Activated CD4-positive, alpha-beta T cell treated with anti-CD3 and anti-CD28 coated beads for 4 hours (primary cell): Measurements from ENCODE around the gene TENM4.

ENCODE experiments used
- DNase-seq, 2 donors: peaks; one replicate each; pipeline ENCODE4 v3.0.0-alpha.2; 2020

TENM4 gene

GRCh38 chr11:79382301-79383050 is 58.4 kb downstream of the TENM4 start:
- no peak for DNase-seq

- DNase-seq, result no peak
Measured at GRCh38 chr11:79381036-79381435, 59.8 kb downstream of the TENM4 start.

GRCh38 chr11:79377406-79377805 is 63.4 kb downstream of the TENM4 start:
- DNase-seq, result no peak

GRCh38 chr11:79375818-79376550 is 64.8 kb downstream of the TENM4 start:
- DNase-seq, result no peak

GRCh38 chr11:79374727-79375126 is 66.1 kb downstream of the TENM4 start:
- no peak for DNase-seq

- DNase-seq, result no peak
Measured at GRCh38 chr11:79371724-79372123, 69.1 kb downstream of the TENM4 start.

GRCh38 chr11:79371152-79371551 is 69.7 kb downstream of the TENM4 start:
- no peak for DNase-seq

GRCh38 chr11:79369055-79369454 is 71.8 kb downstream of the TENM4 start:
- DNase-seq, result no peak

GRCh38 chr11:79367844-79368243 is 73.0 kb downstream of the TENM4 start:
- no peak for DNase-seq

- DNase-seq, result no peak
Measured at GRCh38 chr11:79366218-79366617, 74.6 kb downstream of the TENM4 start.

GRCh38 chr11:79363861-79364378 is 76.9 kb downstream of the TENM4 start:
- DNase-seq, result no peak

GRCh38 chr11:79363256-79363655 is 77.6 kb downstream of the TENM4 start:
- DNase-seq, result no peak

- no peak for DNase-seq
Measured at GRCh38 chr11:79362821-79363220, 78.0 kb downstream of the TENM4 start.

- no peak for DNase-seq
Measured at GRCh38 chr11:79362206-79362757, 78.5 kb downstream of the TENM4 start.

- DNase-seq, result no peak
Measured at GRCh38 chr11:79358258-79358657, 82.6 kb downstream of the TENM4 start.

- no peak for DNase-seq
Measured at GRCh38 chr11:79353706-79354105, 87.1 kb downstream of the TENM4 start.

GRCh38 chr11:79352349-79352703 is 88.5 kb downstream of the TENM4 start:
- DNase-seq, result no peak

- DNase-seq, result no peak
Measured at GRCh38 chr11:79348976-79349682, 91.7 kb downstream of the TENM4 start.

- no peak for DNase-seq
Measured at GRCh38 chr11:79346021-79346420, 94.8 kb downstream of the TENM4 start.

- DNase-seq, result no peak
Measured at GRCh38 chr11:79344753-79345294, 96.0 kb downstream of the TENM4 start.

- DNase-seq, result no peak
Measured at GRCh38 chr11:79342686-79343085, 98.1 kb downstream of the TENM4 start.

- DNase-seq, result no peak
Measured at GRCh38 chr11:79342236-79342635, 98.6 kb downstream of the TENM4 start.

- DNase-seq, result no peak
Measured at GRCh38 chr11:79340535-79340934, 100.3 kb downstream of the TENM4 start.
